Panc1 (cell line): Measurements from ENCODE around the gene RNASET2. TPM values are rescaled to one million over a fixed set of nuclear protein-coding genes. Genes with fewer than 3 reads are reported as not detected.
"Not testable (repeated sequence)": the region's sequence is repeated elsewhere in the genome, so short reads cannot be mapped to it uniquely, and the experiment has no call there.

ENCODE experiments used
- ATAC-seq: fragments of 200-7000 bp; cut with Tn5 transposase; 2 replicates; pipeline ENCODE4 v1.9.1; 2020; ENCODE audit warnings: mild to moderate bottlenecking, moderate library complexity
- BruUV-seq: library from RNA; stranded (reverse); fragments of 400-500 nt; replicated peaks from 2 replicates; lab custom pipeline; 2021; lab: Mats Ljungman, UMichigan
- CTCF ChIA-PET: fragments of 300-600 bp; sonication (Branson Sonifier 250); formaldehyde crosslinking; loops from one replicate; lab custom pipeline; 2022; ENCODE audit warnings: antibody characterized with exemption; lab: Charles Lee
- POLR2A ChIA-PET: fragments of 300-600 bp; sonication (Branson Sonifier 250); formaldehyde crosslinking; loops from one replicate; lab custom pipeline; 2022; ENCODE audit warnings: antibody characterized with exemption; lab: Charles Lee
- DNase-seq: peaks from one replicate; pipeline ENCODE4 v3.0.0-alpha.2; 2010; ENCODE audit warnings: low read depth, low spot score
- H3K27ac ChIP-seq: 2 replicates; pipeline ENCODE4 v1.5.1; 2011; ENCODE audit warnings: mild to moderate bottlenecking, low read length, inconsistent platforms
- H3K27me3 ChIP-seq: fragments of 200-500 bp; sonication (Bioruptor generic); 2 replicates; pipeline ENCODE4 v1.6.0; 2014; ENCODE audit warnings: low read length, inconsistent platforms; ENCODE audit not compliant: control insufficient read depth, insufficient read depth
- H3K36me3 ChIP-seq: fragments of 200-500 bp; sonication (Bioruptor generic); 2 replicates; pipeline ENCODE4 v1.5.1; 2014; ENCODE audit warnings: inconsistent platforms, mild to moderate bottlenecking, low read length, moderate library complexity; ENCODE audit not compliant: control insufficient read depth, insufficient read depth
- H3K4me1 ChIP-seq: 2 replicates; pipeline ENCODE4 v1.5.1; 2011; ENCODE audit warnings: inconsistent platforms, mild to moderate bottlenecking, low read length, moderate library complexity; ENCODE audit not compliant: control insufficient read depth, insufficient read depth
- H3K4me3 ChIP-seq, 2 experiments: 2 replicates each; pipeline ENCODE4 v1.5.1; 2011 to 2012; ENCODE audit warnings: low read depth in 2 of 2, low read length in 2 of 2, mild to moderate bottlenecking in 2 of 2, inconsistent platforms in 1 of 2, moderate library complexity in 1 of 2
- H3K9me3 ChIP-seq: fragments of 200-500 bp; sonication (Bioruptor generic); 2 replicates; pipeline ENCODE4 v1.5.1; 2014; ENCODE audit warnings: low read depth, mild to moderate bottlenecking, inconsistent platforms, low read length, moderate library complexity; ENCODE audit not compliant: control insufficient read depth, insufficient read depth
- CTCF ChIP-seq: fragments of 450-650 bp; IDR thresholded peaks from 2 replicates; pipeline ENCODE4 v1.5.1; 2017; ENCODE audit warnings: mild to moderate bottlenecking
- POLR2AphosphoS5 ChIP-seq: IDR thresholded peaks from 2 replicates; pipeline ENCODE4 v1.6.1; 2012; ENCODE audit warnings: mild to moderate bottlenecking, low read depth, low read length, moderate library complexity
- REST ChIP-seq, 2 experiments: IDR thresholded peaks; 2 replicates each; pipeline ENCODE4 v1.6.1; 2011 to 2012; ENCODE audit warnings: low read depth in 2 of 2, control low read depth in 1 of 2, low read length in 1 of 2, mild to moderate bottlenecking in 1 of 2, moderate library complexity in 1 of 2; ENCODE audit not compliant: insufficient read depth in 1 of 2
- SIN3A ChIP-seq: IDR thresholded peaks from 2 replicates; pipeline ENCODE4 v1.6.1; 2012; ENCODE audit warnings: low read depth, mild to moderate bottlenecking, low read length, moderate library complexity, borderline replicate concordance; ENCODE audit not compliant: insufficient read depth
- TCF7L2 ChIP-seq: IDR thresholded peaks from 2 replicates; pipeline ENCODE4 v1.6.1; 2011; ENCODE audit warnings: mild to moderate bottlenecking, low read depth, low read length, inconsistent platforms
- in situ Hi-C: cut with HindIII; loops from 2 replicates; pipeline ENCODE4 v1.10.0; 2016; ENCODE audit warnings: low sequenced_read_pairs, low pct_unique_long_range_greater_than_20kb
- intact Hi-C: fragments of 100-400 bp; cut with micrococcal nuclease; formaldehyde crosslinking; loops from one replicate; pipeline ENCODE4 v1.10.0; 2022; ENCODE audit not compliant: unreplicated experiment
- total RNA-seq: library from RNA; stranded (reverse); gene quantifications from one replicate; pipeline ENCODE4 v1.2.1, GENCODE V29; 2021; ENCODE audit not compliant: unreplicated experiment

The RNASET2 gene
- total RNA-seq, 1 experiment from 2014 or later, result 9.7 TPM

- intact Hi-C loops (no loop called here), in situ Hi-C loops (no loop called here)
- Histone ChIP-seq H3K4me3 (no peak overlapping the region), H3K27me3 (peaks cover 2% of the 10 kb centered on the region; the same call in 1 of the 2 replicates), H3K4me1 (no peaks in the 10 kb centered on the region), H3K27ac (no peak overlapping the region), H3K36me3 (no peaks in the 10 kb centered on the region), H3K9me3 (no peaks in the 10 kb centered on the region)
- TF ChIP-seq POLR2AphosphoS5, result no peak
- TF ChIP-seq CTCF, result no peak
- no peak for TF ChIP-seq SIN3A
- no peak for TF ChIP-seq TCF7L2
- no peak for TF ChIP-seq REST (IDR thresholded peaks at IDR 0.05; ENCODE audit: insufficient read depth in 1 of 2, low read depth in 2 of 2, low read length in 1 of 2)
- BruUV-seq, result no TSS peak
- POLR2A ChIA-PET, result no interaction called here
- ATAC-seq (no peak), DNase-seq (no peak)
- CTCF ChIA-PET, result no interaction called here
Measured at GRCh38 chr6:166898910-166899309, 57.4 kb downstream of the RNASET2 start.

- H3K4me1 ChIP-seq, H3K27ac ChIP-seq, DNase-seq, H3K27me3 ChIP-seq, in situ Hi-C loops, ATAC-seq, H3K4me3 ChIP-seq, H3K9me3 ChIP-seq, CTCF ChIA-PET, H3K36me3 ChIP-seq, BruUV-seq, intact Hi-C loops: not testable (repeated sequence)
- POLR2A ChIA-PET, result interaction anchor here (0.7 kb wide), 1 partner anchor 14 kb away, joined by 6 read pairs; no protein-coding TSS in a partner anchor
Measured at GRCh38 chr6:166894614-166895013, 61.7 kb downstream of the RNASET2 start.

- H3K36me3 ChIP-seq, H3K4me3 ChIP-seq, BruUV-seq, ATAC-seq, H3K9me3 ChIP-seq, intact Hi-C loops, CTCF ChIA-PET, H3K27ac ChIP-seq, H3K4me1 ChIP-seq, H3K27me3 ChIP-seq, DNase-seq, in situ Hi-C loops, POLR2A ChIA-PET: not testable (repeated sequence)
Measured at GRCh38 chr6:166892472-166892871, 63.9 kb downstream of the RNASET2 start.

- H3K27ac ChIP-seq, intact Hi-C loops, BruUV-seq, H3K4me1 ChIP-seq, CTCF ChIA-PET, H3K9me3 ChIP-seq, H3K27me3 ChIP-seq, H3K4me3 ChIP-seq, H3K36me3 ChIP-seq, DNase-seq, in situ Hi-C loops, ATAC-seq, POLR2A ChIA-PET: not testable (repeated sequence)
Measured at GRCh38 chr6:166886773-166887172, 69.6 kb downstream of the RNASET2 start.

- DNase-seq, CTCF ChIA-PET, H3K27me3 ChIP-seq, intact Hi-C loops, H3K27ac ChIP-seq, in situ Hi-C loops, BruUV-seq, POLR2A ChIA-PET, ATAC-seq, H3K9me3 ChIP-seq, H3K4me1 ChIP-seq, H3K36me3 ChIP-seq, H3K4me3 ChIP-seq: not testable (repeated sequence)
Measured at GRCh38 chr6:166884958-166885357, 71.4 kb downstream of the RNASET2 start.
